Measurements from ENCODE around the gene NFAT5.

DNA sequence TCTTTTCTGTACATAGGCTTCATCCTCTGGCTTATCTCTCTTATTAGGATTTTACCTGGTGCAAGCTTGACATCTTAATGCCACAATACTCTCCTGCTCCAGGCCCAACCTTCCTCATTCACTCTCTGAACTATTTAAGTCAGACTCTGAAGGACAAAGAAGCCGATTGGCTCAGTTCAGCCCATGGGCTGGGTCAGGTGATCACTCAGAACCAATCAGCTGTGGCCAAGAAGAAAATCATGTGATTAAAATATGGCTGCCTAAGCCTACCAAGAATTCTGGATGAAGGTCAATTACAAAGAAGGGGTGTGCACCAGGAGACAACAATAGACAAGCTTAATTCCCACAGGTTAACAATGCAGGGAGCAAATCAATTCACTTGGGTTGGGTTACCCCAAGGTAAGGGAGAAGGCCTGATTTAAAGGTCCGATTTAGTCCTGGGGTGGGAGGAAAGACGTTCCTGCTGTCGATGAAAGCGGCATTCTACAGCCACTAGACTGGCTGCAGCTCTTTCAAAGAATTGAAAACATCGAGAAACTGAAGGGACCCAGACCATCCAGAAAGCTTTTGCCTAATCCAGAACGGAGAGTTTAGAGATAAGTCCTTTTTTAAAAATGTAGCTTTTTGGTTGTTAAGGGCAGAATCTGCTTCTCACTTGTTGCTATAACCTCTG, 42.9 kb upstream of the NFAT5 start:
- no peak for TF ChIP-seq ZFX (IDR thresholded peaks at IDR 0.05; ENCODE audit: borderline replicate concordance)
- TF ChIP-seq, protein P1, sequence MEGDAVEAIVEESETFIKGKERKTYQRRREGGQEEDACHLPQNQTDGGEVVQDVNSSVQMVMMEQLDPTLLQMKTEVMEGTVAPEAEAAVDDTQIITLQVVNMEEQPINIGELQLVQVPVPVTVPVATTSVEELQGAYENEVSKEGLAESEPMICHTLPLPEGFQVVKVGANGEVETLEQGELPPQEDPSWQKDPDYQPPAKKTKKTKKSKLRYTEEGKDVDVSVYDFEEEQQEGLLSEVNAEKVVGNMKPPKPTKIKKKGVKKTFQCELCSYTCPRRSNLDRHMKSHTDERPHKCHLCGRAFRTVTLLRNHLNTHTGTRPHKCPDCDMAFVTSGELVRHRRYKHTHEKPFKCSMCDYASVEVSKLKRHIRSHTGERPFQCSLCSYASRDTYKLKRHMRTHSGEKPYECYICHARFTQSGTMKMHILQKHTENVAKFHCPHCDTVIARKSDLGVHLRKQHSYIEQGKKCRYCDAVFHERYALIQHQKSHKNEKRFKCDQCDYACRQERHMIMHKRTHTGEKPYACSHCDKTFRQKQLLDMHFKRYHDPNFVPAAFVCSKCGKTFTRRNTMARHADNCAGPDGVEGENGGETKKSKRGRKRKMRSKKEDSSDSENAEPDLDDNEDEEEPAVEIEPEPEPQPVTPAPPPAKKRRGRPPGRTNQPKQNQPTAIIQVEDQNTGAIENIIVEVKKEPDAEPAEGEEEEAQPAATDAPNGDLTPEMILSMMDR (IDR thresholded peaks at IDR 0.05): no peak

Data from 22Rv1 (cell line).